ENCODE measurements around the gene COPS6.

COPS6 gene

GRCh38 chr7:100080907-100081534, 7.7 kb upstream of the COPS6 start:
- no peak for ATAC-seq

GRCh38 chr7:100081535-100082102, 7.2 kb upstream of the COPS6 start, which contains the start of gene ZNF3:
Gene ZNF3, minus strand, starts transcription at chr7:100081723. Its CDS starts 4,366 bp downstream, at chr7:100077357.
- ATAC-seq, result peak; percentile 88 to 91

GRCh38 chr7:100082978-100083377, 5.8 kb upstream of the COPS6 start:
- ATAC-seq, result no peak

DNA sequence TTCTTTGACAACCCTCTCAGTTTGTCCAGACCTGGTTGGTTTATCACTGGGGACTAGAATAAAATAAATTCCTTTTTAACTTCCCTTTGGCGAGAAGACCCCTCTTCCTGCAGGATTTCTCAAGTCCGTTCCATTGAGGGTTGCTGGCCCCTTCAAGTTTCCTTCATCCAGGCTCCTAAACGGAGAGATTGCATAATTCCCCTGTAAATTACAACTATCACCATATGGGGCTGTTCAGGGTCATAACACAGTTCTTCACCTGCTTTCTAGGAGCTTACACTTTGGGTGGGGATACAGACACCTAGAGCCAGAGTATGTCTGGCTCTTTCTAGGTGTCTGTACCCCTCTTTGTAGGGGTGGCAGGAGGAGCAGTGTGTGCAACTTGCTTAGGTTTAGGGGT, 3.3 kb upstream of the COPS6 start:
- no peak for ATAC-seq

DNA sequence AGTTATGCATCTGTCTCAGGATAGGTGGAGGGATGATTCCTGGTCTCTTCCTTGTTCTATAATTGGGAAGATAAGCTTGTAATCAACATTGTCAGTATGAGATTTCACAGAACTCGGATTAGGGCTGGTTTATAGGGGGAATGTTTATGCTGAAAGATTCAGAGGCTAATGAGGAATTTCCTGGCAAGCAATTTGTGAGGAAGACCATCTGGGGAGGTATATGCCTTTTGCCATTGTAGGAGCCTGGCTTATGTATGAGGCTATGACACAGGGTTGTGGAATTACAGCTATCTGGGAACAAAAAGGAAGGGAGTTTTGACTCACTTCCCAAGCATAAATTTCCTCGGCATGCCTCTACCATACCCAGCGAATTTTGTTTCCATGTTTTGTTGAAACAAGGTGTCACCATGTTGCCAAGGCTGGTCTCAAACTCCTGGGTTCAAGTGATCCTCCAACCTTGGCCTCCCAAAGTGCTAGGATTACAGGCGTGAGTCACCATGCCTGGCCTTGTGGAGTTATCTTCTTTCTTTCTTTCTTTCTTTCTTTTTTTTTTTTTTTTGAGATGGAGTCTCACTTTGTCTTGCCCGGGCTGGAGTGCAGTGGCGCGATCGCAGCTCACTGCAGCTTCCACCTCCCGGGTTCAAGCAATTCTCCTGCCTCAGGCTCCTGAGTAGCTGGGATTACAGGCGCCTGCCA, 1.6 kb upstream of the COPS6 start:
- no peak for ATAC-seq

- ATAC-seq, result no peak
Observed at GRCh38 chr7:100088095-100088620, 611 bp upstream of the COPS6 start.

DNA sequence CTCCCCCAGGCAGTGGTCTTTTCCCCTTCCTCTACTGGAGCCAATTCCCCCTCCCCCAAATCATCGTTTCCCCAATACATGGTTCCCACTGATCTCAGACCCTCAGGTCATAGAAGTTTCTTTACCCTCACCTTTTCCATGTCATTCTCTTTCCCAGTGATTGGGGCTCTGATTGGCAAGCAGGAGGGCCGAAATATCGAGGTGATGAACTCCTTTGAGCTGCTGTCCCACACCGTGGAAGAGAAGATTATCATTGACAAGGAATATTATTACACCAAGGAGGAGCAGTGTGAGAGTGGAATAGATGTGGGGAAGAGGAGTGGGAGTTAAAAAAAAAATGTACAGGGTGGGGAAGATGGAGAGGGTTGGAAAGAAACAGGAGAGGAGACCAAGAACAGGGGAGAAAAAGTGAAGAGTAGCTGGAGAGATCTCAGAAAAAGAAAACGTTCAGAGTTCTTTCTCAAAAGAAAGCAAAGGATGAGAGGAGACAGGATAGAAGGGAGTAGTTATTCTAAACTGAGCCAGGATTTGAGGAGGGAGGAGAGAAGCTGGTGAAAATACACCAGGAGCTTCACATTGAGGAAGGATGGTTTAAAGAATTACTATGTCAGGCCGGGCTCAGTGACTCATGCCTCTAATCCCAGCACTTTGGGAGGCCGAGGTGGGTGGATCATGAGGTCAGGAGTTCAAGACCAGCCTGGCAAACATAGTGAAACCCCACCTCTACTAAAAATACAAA, 858 bp downstream of the COPS6 start:
- ATAC-seq, result no peak

DNA sequence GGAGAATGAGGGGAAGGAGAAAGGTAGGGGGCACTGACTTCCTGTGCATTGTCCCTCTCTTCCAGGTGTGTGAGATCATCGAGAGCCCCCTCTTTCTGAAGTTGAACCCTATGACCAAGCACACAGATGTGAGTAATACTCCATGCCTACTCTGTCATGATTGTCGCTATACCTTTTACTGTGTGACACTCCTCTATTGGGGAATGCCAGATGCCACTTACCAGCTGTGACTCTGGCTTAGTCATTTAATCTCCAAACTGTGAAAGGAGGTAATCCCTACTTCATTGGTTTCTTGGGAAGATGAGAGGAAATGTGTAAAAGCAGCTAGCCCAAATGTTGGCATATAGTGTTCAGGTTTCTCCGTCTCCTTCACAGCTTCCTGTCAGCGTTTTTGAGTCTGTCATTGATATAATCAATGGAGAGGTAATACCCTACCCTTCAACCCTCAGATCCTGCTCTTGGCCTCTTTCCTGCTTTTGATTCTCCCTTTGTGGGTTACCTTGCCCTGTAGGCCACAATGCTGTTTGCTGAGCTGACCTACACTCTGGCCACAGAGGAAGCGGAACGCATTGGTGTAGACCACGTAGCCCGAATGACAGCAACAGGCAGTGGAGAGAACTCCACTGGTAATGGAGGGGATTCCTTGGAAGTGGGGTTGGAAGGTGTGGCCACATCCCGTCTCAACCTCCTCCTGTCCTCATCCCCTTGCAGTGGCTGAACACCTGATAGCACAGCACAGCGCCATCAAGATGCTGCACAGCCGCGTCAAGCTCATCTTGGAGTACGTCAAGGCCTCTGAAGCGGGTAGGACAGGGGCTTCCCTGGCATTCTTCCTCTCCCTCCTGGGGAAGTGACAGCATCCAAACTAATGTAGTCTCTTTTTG, 2.0 kb downstream of the COPS6 start:
- ATAC-seq, result peak in 1 of 2 donors; percentile 15

GRCh38 chr7:100091411-100092181, 2.8 kb downstream of the COPS6 start:
- ATAC-seq, result no peak

- ATAC-seq, result no peak
Observed at GRCh38 chr7:100093054-100093453, 4.3 kb downstream of the COPS6 start.

DNA sequence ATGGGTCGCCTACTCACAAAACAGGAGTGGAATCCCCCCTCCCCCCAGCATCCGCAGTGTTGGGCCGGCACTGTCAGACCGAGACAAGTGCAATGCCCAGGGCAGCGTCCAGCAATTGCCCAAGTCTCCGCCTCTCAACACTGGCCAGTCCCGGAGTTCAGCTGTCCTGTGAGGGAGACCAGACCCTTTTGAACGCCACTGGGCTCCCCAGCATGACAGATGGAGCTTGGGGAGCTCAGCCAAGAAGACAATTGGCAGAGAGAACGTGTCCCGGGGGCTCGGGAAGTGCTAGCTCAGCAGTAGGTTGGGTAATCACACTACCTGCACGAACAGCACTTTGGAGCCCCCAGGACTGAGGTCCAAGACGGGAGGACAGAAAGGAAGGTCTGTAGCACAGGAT, 4.7 kb downstream of the COPS6 start:
- no peak for ATAC-seq

GRCh38 chr7:100093925-100094486, 5.2 kb downstream of the COPS6 start:
- no peak for ATAC-seq

DNA sequence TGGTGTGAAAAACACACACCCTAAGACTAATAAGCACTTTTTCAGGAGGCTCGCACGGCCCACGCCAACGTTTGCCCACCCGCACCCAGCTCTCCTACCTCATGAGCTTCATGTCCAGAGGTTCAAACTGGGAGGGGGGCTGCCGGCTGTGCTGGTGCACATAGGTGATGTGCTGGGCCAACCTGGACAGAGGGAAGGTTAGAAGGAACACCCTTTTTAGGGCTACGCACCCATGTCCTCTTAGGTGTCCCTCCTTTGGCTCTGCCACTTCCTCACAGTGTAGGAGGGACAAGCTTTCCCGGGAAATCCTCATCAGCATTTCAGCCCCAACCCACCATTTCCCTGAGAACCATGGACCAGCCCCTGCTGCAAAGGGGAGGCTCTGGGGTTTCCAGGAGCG, 6.5 kb downstream of the COPS6 start:
- ATAC-seq, result no peak

- ATAC-seq, result no peak
Observed at GRCh38 chr7:100095704-100096103, 6.9 kb downstream of the COPS6 start.

DNA sequence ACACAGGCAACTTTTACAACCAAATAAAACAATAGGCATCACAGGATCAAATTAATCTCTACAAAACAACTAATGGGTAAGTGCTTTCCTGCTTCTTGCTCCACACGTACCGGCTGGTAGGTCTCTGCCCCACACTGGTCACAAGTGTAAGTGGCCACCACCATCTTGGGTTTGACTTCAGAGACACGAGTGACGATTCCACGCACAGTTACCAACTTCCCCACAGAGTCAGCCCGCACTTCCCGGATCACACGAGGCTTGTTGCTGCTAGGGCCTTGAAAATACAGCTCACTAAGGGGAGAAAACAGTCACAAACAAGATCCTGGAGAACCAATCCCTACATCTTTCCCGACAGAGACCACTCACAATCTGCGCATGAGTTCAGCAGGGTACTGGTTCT, 10.1 kb downstream of the COPS6 start:
- no peak for ATAC-seq

DNA sequence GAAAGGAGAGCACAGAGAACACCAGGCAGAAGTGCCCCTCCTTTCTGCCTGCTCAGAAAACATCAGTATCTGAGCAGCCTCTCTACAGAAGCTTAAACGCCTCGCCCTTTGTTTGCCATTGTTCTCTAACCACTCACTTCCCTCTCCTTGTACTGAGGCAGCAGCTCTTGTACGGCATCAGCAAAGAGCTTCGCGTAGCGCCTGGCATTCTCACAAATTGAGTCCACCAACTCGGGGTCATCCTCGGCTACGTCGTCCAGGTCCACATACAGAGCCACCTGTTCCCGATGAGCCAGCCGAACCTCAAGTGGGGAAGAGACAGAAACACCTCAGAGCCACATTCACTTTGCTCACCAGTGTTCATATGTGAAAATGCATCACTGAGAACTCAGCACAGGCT, 10.7 kb downstream of the COPS6 start:
- no peak for ATAC-seq

DNA sequence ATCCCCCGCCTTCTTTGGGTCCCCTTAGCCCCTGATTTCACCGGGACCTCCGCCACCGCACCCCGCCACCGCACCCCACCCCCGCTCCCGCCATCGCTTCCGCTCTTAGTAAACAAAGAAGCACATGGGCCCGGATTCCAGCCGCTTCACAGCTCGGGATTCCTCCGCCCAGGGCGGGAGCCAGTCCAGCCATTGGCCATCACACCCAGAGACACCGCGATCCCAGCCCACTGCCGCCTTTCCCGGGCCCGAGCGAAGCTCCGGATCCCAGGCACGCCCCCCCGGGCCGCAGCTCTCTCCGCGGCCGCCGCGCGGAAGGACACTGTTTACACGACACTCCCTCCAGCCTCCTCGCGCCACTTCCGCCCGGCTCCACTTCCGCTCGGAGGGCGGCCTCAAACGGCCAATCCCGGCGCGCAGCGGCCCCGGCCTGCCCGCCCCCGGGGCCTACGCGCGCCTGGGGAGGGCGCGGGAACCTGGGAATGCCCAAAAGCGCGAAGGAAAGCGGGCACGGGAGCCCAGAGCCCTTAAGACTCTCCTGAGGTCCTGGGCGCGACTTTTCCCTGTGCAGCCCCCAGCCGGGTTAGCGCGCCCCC, 11.7 kb downstream of the COPS6 start:
- peak; percentile 75 to 77 for ATAC-seq

GRCh38 chr7:100101016-100101862, 12.5 kb downstream of the COPS6 start, which contains the start of the genes AP4M1 and MCM7:
Gene AP4M1, plus strand, starts transcription at chr7:100101643. Its CDS starts 72 bp downstream, at chr7:100101715.
Gene MCM7, minus strand, starts transcription at chr7:100101397. Its CDS starts 103 bp downstream, at chr7:100101294.
- ATAC-seq, result peak; percentile 92
